IPS-18a (cell line): ENCODE data around the gene MMP15.

Experiments
- H3K27ac ChIP-seq: one replicate; pipeline ENCODE4 v1.5.1; 2013; ENCODE audit warnings: low read length
- H3K27me3 ChIP-seq: one replicate; pipeline ENCODE4 v1.6.1; 2013; ENCODE audit warnings: mild to moderate bottlenecking, low read length; ENCODE audit not compliant: control insufficient read depth, insufficient read depth
- H3K36me3 ChIP-seq: one replicate; pipeline ENCODE4 v1.6.1; 2013; ENCODE audit warnings: low read depth, low read length; ENCODE audit not compliant: control insufficient read depth
- H3K4me1 ChIP-seq: one replicate; pipeline ENCODE4 v1.6.1; 2013; ENCODE audit warnings: low read depth, low read length; ENCODE audit not compliant: control insufficient read depth
- H3K4me3 ChIP-seq: one replicate; pipeline ENCODE4 v1.5.1; 2013; ENCODE audit warnings: low read length
- H3K9ac ChIP-seq: one replicate; pipeline ENCODE4 v1.6.1; 2013; ENCODE audit warnings: mild to moderate bottlenecking, low read length, moderate library complexity
- H3K9me3 ChIP-seq: one replicate; pipeline ENCODE4 v1.6.1; 2013; ENCODE audit warnings: low read depth, low read length; ENCODE audit not compliant: control insufficient read depth

MMP15 gene

GRCh38 chr16:58049232-58050185 is 24.0 kb downstream of the MMP15 start:
- Histone ChIP-seq H3K9ac (no peak overlapping the region), H3K9me3 (no peaks in the 10 kb centered on the region), H3K4me1 (peaks cover 5% of the 10 kb centered on the region), H3K27me3 (no peaks in the 10 kb centered on the region), H3K27ac (no peak overlapping the region), H3K4me3 (no peak overlapping the region), H3K36me3 (no peaks in the 10 kb centered on the region)

DNA sequence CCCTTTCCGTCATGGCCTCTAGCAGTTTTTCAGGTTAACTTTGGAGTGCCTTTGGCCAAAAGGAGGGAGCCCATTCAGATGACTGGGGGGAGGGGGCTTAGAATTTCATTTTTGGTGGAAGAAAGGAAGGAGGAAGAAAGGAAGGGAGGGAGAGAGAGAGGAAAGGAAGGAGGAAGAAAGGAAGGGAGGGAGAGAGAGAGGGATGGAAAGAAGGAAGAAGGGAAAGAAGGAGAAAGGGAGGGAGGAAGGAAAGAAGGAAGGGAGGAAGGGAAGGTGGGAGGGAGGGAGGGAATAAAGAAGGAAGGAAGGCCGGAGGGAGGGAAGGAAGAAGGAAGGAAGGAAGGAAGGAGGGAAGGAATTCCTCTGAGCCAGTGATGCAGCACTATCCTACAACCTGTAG is 25.7 kb downstream of the MMP15 start:
- Histone ChIP-seq H3K27ac (no peak overlapping the region), H3K4me3 (no peak overlapping the region), H3K27me3 (no peaks in the 10 kb centered on the region), H3K9ac (no peak overlapping the region), H3K4me1 (peaks cover 5% of the 10 kb centered on the region), H3K9me3 (no peaks in the 10 kb centered on the region), H3K36me3 (no peaks in the 10 kb centered on the region)

- H3K27ac ChIP-seq, result no peak overlapping the region
- no peak overlapping the region for H3K4me3 ChIP-seq
- no peaks in the 10 kb centered on the region for H3K36me3 ChIP-seq
- H3K4me1 ChIP-seq, result peaks cover 4% of the 10 kb centered on the region
- H3K27me3 ChIP-seq, result no peaks in the 10 kb centered on the region
- no peaks in the 10 kb centered on the region for H3K9me3 ChIP-seq
- no peak overlapping the region for H3K9ac ChIP-seq
Measured at GRCh38 chr16:58051821-58052603, 26.5 kb downstream of the MMP15 start.

DNA sequence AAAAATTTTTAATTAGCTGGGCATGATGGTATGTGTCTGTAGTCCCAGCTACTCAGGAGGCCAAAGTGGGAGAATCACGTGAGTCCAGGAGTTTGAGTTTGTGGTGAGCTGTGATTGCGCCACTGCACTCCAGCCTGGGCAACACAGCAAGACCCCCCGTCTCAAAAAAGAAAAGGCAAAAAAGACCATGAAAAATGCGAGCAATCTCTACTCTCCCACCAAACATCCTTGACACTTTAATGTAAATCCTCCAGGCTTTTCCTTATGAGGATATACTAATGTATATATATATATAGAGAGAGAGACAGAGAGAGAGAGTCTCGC is 28.1 kb downstream of the MMP15 start:
- Histone ChIP-seq H3K4me3 (no peak overlapping the region), H3K9ac (no peak overlapping the region), H3K9me3 (no peaks in the 10 kb centered on the region), H3K27me3 (no peaks in the 10 kb centered on the region), H3K4me1 (no peaks in the 10 kb centered on the region), H3K27ac (no peak overlapping the region), H3K36me3 (no peaks in the 10 kb centered on the region)

- Histone ChIP-seq H3K4me1 (no peaks in the 10 kb centered on the region), H3K36me3 (no peaks in the 10 kb centered on the region), H3K9ac (no peak overlapping the region)
Measured at GRCh38 chr16:58054289-58054688, 28.7 kb downstream of the MMP15 start.

DNA sequence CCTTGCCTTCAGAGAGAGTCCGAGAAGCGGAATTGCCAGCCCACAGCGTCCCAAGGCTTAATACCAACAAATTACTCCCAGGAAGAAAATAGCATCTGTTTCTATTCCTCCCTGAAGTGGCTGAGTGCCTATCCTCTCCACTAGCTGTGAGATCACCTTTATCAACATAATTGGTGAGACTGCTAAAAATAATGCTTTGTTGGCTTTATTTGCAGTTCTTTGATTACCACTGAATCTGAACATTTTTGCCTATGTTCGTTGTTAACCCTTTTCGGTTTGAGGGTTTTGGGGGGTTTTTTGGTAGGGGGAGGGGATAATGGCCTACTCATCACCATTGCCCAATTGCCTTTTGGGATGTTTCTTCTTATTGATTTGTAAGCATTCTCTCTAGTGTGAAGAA is 31.0 kb downstream of the MMP15 start:
- H3K27me3 ChIP-seq, result no peaks in the 10 kb centered on the region
- H3K9me3 ChIP-seq, result no peaks in the 10 kb centered on the region
- no peaks in the 10 kb centered on the region for H3K4me1 ChIP-seq
- no peak overlapping the region for H3K27ac ChIP-seq
- H3K4me3 ChIP-seq, result no peak overlapping the region
- no peak overlapping the region for H3K9ac ChIP-seq
- no peaks in the 10 kb centered on the region for H3K36me3 ChIP-seq

More at GRCh38 chr16:58054289-58054688, 28.7 kb downstream of the MMP15 start:
- Histone ChIP-seq H3K27ac (no peak overlapping the region), H3K9me3 (no peaks in the 10 kb centered on the region), H3K27me3 (no peaks in the 10 kb centered on the region), H3K4me3 (no peak overlapping the region)

- Histone ChIP-seq H3K27me3 (no peaks in the 10 kb centered on the region), H3K9me3 (no peaks in the 10 kb centered on the region)
Measured at GRCh38 chr16:58057121-58057520, 31.6 kb downstream of the MMP15 start.

GRCh38 chr16:58057784-58058183 is 32.2 kb downstream of the MMP15 start:
- no peaks in the 10 kb centered on the region for H3K9me3 ChIP-seq
- H3K4me1 ChIP-seq, result peaks cover 4% of the 10 kb centered on the region
- no peaks in the 10 kb centered on the region for H3K36me3 ChIP-seq
- H3K4me3 ChIP-seq, result no peak overlapping the region
- no peak overlapping the region for H3K27ac ChIP-seq
- H3K27me3 ChIP-seq, result no peaks in the 10 kb centered on the region
- H3K9ac ChIP-seq, result no peak overlapping the region

More at GRCh38 chr16:58057121-58057520, 31.6 kb downstream of the MMP15 start:
- no peak overlapping the region for H3K4me3 ChIP-seq
- H3K4me1 ChIP-seq, result no peaks in the 10 kb centered on the region
- no peak overlapping the region for H3K27ac ChIP-seq
- H3K36me3 ChIP-seq, result no peaks in the 10 kb centered on the region
- H3K9ac ChIP-seq, result no peak overlapping the region

GRCh38 chr16:58062821-58063220 is 37.3 kb downstream of the MMP15 start:
- H3K4me3 ChIP-seq, result no peak overlapping the region
- no peak overlapping the region for H3K27ac ChIP-seq
- H3K9ac ChIP-seq, result no peak overlapping the region
- H3K9me3 ChIP-seq, result no peaks in the 10 kb centered on the region
- H3K36me3 ChIP-seq, result no peaks in the 10 kb centered on the region
- H3K27me3 ChIP-seq, result no peaks in the 10 kb centered on the region
- H3K4me1 ChIP-seq, result peaks cover 6% of the 10 kb centered on the region

DNA sequence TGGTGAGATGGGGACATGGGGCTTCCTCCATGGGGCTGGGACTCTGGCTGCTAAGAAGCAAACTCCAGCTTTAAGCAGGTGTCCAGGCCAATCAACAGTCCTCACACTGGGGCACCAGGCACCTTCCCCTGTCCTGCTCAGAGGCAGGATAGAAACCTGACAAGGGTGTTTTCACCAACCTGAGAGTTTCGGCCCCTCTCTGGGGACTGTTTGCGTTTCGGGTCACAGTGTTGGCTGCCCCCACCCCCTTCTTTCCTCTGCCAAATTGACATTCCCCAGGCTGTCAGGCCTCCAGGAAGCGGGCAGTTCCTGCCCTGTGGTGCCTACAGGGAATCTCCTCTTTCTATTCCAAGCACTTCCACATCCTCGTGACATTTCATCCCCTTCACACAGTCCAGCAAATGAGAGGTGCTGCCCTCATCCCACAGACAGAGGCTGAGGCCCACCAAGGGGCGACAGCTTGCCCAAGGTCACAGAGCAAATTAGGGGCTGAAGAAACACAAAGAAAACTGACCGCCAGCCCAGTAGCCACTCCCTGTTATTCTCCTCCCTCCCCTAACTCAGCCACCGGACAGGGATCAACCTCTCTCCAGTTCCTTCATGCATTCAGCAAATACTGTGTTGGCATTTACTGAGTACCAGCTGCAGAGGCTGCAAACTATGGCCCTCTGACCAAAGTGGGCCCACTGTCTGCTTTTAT is 38.0 kb downstream of the MMP15 start:
- H3K9me3 ChIP-seq, result no peaks in the 10 kb centered on the region

GRCh38 chr16:58070585-58070984 is 45.0 kb downstream of the MMP15 start:
- H3K4me1 ChIP-seq, result no peaks in the 10 kb centered on the region
- no peak overlapping the region for H3K27ac ChIP-seq

More for the DNA sequence above, 38.0 kb downstream of the MMP15 start:
- no peaks in the 10 kb centered on the region for H3K27me3 ChIP-seq
- H3K4me3 ChIP-seq, result no peak overlapping the region
- no peak overlapping the region for H3K27ac ChIP-seq
- H3K9ac ChIP-seq, result no peak overlapping the region
- H3K4me1 ChIP-seq, result peaks cover 6% of the 10 kb centered on the region
- no peaks in the 10 kb centered on the region for H3K36me3 ChIP-seq

More at GRCh38 chr16:58070585-58070984, 45.0 kb downstream of the MMP15 start:
- Histone ChIP-seq H3K27me3 (no peaks in the 10 kb centered on the region), H3K9ac (no peak overlapping the region), H3K9me3 (no peaks in the 10 kb centered on the region), H3K4me3 (no peak overlapping the region), H3K36me3 (no peaks in the 10 kb centered on the region)
